D721Med (cell line): ENCODE measurements around the gene PANK2.
"Not testable (repeated sequence)": the region's sequence is repeated elsewhere in the genome, so short reads cannot be mapped to it uniquely, and the experiment has no call there.

Source experiments
- DNase-seq: peaks from one replicate; pipeline ENCODE4 v3.0.0; 2011; ENCODE audit warnings: low spot score; ENCODE audit not compliant: insufficient read length
- FAIRE-seq: peaks from 2 replicates; lab custom pipeline; 2011; peaks lifted over from hg19 to GRCh38; lab: Jason Lieb, UNC
- CTCF ChIP-seq: IDR thresholded peaks from 2 replicates; pipeline ENCODE4 v1.5.1; 2012; ENCODE audit warnings: mild to moderate bottlenecking, control low read depth; ENCODE audit not compliant: insufficient read depth; ENCODE audit errors: missing control alignments

The PANK2 gene

GRCh38 chr20:3935295-3935955 lies 46.2 kb downstream of the PANK2 start:
- no peak for FAIRE-seq
- DNase-seq = no peak
- TF ChIP-seq CTCF = no peak

GRCh38 chr20:3935956-3936340 lies 46.8 kb downstream of the PANK2 start:
- no peak for FAIRE-seq
- DNase-seq = no peak
- no peak for TF ChIP-seq CTCF

- DNase-seq (no peak), FAIRE-seq (no peak)
- TF ChIP-seq CTCF = no peak
Measured at GRCh38 chr20:3937618-3938017, 48.4 kb downstream of the PANK2 start.

- DNase-seq = no peak
- TF ChIP-seq CTCF = no peak
- FAIRE-seq = no peak
Measured at GRCh38 chr20:3940905-3941304, 51.7 kb downstream of the PANK2 start.

GRCh38 chr20:3946666-3947065 lies 57.5 kb downstream of the PANK2 start:
- not testable (repeated sequence) for FAIRE-seq, DNase-seq

- DNase-seq = no peak
- no peak for FAIRE-seq
- TF ChIP-seq CTCF = no peak
Measured at GRCh38 chr20:3964719-3965118, 75.5 kb downstream of the PANK2 start.

- FAIRE-seq = no peak
- DNase-seq = no peak
- TF ChIP-seq CTCF = no peak
Measured at GRCh38 chr20:3966571-3966970, 77.4 kb downstream of the PANK2 start.

- FAIRE-seq = no peak
- no peak for DNase-seq
- TF ChIP-seq CTCF = no peak
Measured at GRCh38 chr20:3970016-3970415, 80.8 kb downstream of the PANK2 start.
